KBM-7 (cell line): ENCODE data around the gene PTF1A.
"Not testable (repeated sequence)": the region's sequence is repeated elsewhere in the genome, so short reads cannot be mapped to it uniquely, and the experiment has no call there.

Experiments used
- DNase-seq: peaks from one replicate; pipeline ENCODE4 v3.0.0-alpha.2; 2015
- in situ Hi-C: fragments of 300-500 bp; cut with MboI; formaldehyde crosslinking; loops from 2 replicates; pipeline ENCODE4 v1.14.3; 2020; ENCODE audit warnings: low sequenced_read_pairs, low pct_unique_long_range_greater_than_20kb, mixed read lengths

PTF1A gene

DNA sequence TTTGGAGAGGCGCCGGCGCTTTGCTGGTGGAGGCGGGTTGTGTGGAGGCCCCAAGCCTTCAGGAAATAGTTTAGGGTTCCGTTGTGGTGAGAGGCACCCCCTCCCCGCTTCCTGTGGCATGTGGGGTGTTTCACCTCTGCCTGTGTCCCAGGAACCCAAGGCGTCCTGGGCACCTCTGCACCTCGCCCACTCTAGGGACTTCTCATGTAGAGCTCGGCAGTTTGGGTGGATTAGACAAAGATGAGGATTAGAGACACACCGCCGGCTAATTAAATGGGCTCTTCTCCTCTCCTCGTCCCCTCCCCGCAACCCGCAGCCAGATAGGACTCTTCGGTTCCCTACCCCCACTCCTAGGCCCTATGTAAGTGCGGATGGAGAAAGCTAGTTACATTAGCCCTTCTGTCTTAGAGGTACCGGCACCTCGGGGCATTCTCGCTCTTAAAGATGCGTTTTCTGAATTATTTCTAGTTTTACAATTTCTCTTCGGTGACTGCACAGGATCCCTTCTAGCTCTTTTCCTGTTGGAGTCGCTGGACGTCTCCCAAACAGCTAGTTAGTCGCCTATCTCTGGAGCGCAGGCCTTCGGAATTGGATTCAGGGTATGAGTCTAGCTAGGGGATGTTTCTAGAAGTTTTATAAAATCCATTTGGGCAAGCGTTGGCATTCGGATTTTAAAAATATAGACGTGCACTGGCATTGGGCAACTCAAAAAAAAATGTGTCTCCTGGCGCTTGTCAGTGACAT is 7.8 kb downstream of the PTF1A start:
- in situ Hi-C loops, result no loop called here
- DNase-seq, result no peak

- no peak for DNase-seq
- in situ Hi-C loops, result no loop called here
These were observed 8.5 kb downstream of the PTF1A start for GRCh38 chr10:23200586-23200985.

DNA sequence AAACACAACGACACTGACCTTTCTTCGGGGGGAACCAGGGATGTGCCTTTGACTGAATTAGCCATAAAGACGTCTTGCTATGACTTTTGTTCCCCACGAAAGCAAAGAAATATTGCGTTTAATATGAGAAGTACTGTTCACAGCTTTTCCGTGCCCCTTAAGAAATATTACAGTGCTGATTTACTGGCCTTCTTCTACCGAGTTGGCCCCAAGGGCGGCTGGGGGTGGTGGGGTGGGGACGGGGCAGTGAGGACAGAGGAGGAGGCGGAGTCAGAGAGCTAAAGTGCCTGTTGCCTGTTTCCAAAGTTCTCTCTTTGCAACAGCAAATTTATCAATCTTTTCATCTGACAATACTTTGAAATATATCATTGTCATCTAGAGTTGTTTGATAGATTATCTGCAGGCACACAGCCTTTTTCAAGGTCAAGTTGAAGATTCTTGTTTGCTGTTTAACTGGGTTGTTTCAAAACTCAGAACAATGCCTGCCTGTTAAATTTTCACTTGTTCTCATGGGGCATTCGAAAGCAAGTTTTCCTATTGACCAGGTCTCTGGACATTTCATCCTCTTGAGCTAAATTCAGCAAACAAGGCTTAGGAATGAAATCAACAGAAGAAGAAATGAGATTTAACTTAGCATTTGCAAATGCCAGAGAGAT is 9.0 kb downstream of the PTF1A start:
- in situ Hi-C loops, result no loop called here

GRCh38 chr10:23201837-23202236 is 9.7 kb downstream of the PTF1A start:
- in situ Hi-C loops, result no loop called here
- DNase-seq, result no peak

More for the DNA sequence above, 9.0 kb downstream of the PTF1A start:
- DNase-seq, result no peak

- no peak for DNase-seq
- in situ Hi-C loops, result no loop called here
These were observed 10.7 kb downstream of the PTF1A start for GRCh38 chr10:23202779-23203178.

DNA sequence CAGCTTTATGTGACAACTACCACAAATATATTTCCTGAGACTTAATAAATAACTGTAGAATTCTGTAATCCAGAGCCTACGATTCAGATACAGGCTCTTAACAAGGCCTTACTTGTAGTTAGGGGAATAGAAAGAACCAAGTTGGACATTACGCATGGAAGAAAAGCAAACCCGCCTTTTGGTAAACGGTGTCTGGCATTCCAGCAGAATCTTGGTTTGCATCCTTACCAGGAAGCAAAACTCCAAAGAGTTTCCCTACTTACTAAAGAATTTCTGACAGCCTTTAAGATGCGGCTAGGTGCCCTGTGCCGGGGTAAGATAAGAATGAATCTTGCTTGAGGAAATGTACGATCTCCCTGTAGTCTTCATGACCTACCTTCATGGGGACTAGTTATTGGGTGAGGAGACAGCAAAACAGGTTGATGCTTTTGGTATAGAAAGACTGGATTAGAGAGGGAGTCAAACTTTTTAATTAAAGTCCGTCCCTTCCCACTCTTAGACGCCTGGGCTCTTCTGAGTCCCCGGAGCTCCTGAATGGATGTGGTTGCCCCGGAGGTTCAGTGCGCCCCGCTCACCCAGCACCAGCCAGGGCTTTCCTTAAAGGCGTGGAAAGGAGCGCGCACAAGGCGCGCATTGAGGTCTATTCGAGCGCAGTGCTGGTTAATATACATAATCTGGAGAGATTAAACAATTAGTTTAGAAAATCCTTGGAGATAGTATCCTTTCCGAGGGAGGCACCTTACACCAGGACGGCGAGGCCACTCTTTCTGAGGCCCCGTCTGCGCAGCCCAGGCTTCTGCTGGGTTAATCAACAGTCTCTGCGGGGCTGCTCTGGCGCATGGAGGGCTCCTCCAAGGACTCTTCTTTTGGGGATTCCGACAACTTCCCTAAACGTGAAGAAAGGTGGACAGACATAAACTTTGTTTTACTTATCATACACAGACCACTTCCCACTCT is 11.5 kb downstream of the PTF1A start:
- in situ Hi-C loops, result no loop called here

DNA sequence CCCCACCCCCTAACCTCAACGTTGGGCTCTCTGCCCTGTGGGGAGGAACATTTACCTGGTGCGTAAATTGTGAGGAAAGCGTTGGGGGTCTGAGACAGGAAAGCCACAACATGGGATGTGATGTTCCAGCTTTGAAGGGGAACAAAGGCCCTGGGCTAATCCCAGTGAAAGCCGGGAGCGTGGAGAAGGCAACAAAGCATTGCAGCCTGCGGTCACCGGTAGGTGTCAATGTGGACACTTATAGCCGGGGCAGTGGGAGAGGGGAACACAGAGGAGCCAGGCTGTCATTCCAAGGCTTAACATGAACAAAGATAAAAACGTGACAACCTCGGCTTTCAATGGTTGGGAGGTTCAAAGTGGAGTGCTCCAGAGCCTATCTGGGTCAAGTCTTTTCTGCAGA is 12.7 kb downstream of the PTF1A start:
- in situ Hi-C loops, result no loop called here

More for the DNA sequence above, 11.5 kb downstream of the PTF1A start:
- no peak for DNase-seq

DNA sequence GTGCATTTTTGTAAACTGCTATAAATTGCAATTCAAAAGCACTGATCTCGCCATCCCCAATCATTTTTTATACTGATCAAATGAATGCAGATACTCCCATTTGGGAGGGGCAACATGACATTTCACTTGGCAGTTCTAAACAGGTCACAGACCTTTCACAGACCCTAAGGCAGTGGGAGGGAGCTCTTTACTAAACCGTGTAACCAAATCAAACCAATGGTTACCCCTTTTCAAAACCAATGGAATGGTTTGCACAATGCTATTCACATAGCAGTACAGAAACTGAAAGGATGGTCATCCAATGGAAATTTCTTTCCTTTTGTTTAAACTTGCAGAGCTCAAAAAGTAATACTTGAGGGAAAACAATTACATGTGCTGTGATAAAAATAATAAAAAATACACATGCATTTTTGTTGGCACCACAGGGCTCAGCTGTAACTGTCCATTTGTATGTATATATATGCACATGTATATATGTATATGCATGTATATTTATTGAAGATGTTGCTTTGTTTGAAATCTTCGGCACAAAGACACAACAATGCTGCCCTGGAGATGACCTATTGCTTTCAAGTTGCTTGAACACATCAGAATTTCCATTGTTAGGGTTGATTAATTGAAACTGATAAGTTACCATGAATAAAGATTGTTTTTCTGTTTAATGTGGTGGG is 14.0 kb downstream of the PTF1A start:
- no peak for DNase-seq
- in situ Hi-C loops, result no loop called here

More for the DNA sequence above, 12.7 kb downstream of the PTF1A start:
- no peak for DNase-seq

DNA sequence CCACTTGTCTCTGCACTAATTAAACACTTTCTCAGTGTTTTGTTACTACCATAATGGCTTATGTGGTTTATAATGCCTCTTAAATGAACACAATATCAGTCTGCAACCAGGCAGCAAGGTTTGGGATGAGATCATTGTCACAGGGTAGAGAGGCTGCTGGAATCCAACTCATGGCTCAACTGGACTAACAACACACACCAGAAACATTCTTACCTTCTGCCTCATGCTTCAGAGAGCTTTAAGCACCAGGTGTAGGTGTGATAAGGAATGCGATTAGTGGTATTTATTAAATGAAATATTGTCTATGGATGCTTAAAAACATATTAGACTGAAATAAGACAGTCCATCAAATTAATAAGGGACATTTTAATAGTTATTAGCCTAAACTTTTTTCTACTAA is 25.4 kb downstream of the PTF1A start:
- no peak for DNase-seq
- in situ Hi-C loops, result no loop called here

- DNase-seq, result no peak
- in situ Hi-C loops, result no loop called here
These were observed 38.5 kb downstream of the PTF1A start for GRCh38 chr10:23230582-23230981.

DNA sequence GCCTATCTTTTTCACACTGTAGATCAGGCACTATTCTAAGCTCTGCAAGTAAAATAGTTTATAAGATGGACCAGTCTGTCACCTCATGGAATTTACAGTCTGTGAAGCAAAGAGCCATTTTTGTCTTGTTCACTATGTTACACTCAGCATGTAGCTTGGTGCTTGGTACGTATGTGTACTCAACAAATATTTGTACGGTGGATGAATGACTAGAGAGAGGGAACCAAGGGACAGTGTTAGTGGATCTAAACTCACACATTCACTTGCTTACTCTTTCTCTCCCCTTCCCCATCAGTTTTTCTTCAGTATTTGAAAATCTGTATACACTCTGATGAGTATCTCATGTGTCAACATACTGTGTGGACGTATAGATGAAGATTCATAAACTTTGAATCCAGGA is 45.9 kb downstream of the PTF1A start:
- no peak for DNase-seq
- in situ Hi-C loops, result no loop called here

DNA sequence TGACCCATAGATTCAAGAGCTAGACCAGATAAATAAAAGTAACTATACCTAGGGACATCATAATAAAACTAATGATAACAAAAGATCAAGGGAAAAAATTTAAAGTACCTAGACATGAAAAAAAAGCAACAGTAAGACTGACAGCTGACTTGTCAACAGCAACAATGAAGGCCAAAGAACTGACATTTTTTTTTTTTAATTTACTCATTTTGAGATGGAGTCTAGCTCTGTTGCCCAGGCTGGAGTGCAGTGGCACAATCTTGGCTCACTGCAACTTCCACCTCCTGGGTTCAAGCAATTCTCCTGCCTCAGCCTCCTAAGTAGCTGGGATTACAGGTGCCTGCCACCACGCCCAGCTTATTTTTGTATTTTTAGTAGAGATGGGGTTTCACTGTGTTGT is 49.7 kb downstream of the PTF1A start:
- DNase-seq, in situ Hi-C loops: not testable (repeated sequence)
